ENCODE data around the gene UQCR10.

DNA sequence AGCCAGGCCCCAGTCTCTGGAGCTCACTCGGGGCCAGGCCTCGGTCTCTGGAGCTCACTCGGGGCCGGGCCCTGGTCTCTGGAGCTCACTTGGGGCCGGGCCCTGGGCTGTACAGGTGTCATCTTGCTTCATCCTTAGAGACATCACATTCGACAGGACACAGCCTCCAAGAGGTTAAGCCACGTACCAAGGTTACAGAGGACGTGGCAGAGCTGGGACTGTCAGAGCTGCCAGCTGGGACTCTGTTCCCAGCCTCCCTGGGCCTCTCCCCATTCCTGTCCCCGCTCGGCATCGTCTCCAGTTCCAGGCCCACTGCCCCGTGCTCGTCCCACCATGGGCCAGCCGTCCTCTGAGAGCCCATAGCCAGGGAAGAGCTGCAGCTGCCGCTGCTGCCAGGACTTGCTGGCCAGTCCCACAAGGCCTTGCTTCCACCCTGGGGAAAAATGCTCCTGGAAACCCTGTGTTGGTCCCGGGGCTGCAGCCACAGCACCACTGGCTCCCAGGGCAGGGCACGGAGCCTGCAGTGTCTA is 27.8 kb upstream of the UQCR10 start:
- TF ChIP-seq, protein P1, sequence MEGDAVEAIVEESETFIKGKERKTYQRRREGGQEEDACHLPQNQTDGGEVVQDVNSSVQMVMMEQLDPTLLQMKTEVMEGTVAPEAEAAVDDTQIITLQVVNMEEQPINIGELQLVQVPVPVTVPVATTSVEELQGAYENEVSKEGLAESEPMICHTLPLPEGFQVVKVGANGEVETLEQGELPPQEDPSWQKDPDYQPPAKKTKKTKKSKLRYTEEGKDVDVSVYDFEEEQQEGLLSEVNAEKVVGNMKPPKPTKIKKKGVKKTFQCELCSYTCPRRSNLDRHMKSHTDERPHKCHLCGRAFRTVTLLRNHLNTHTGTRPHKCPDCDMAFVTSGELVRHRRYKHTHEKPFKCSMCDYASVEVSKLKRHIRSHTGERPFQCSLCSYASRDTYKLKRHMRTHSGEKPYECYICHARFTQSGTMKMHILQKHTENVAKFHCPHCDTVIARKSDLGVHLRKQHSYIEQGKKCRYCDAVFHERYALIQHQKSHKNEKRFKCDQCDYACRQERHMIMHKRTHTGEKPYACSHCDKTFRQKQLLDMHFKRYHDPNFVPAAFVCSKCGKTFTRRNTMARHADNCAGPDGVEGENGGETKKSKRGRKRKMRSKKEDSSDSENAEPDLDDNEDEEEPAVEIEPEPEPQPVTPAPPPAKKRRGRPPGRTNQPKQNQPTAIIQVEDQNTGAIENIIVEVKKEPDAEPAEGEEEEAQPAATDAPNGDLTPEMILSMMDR (IDR thresholded peaks at IDR 0.05; ENCODE audit: low read depth, low read length, poor library complexity, severe bottlenecking), result no peak
- TF ChIP-seq EZH2phosphoT487 (IDR thresholded peaks at IDR 0.05; ENCODE audit: borderline replicate concordance, low read length), result no peak
